Neural cell (in vitro differentiated cells): ENCODE data around the gene AFAP1L1.

Experiments used
- EP300 ChIP-seq: fragments of 450-650 bp; conservative IDR thresholded peaks from 2 replicates; pipeline ENCODE4 v1.6.1; 2014; ENCODE audit warnings: antibody characterized with exemption, mild to moderate bottlenecking, moderate library complexity; ENCODE audit not compliant: poor library complexity, severe bottlenecking
- POLR2AphosphoS5 ChIP-seq: IDR thresholded peaks from 2 replicates; pipeline ENCODE4 v1.6.1; 2012
- SMC3 ChIP-seq: fragments of 450-650 bp; conservative IDR thresholded peaks from 2 replicates; pipeline ENCODE4 v1.6.1; 2014; ENCODE audit warnings: antibody characterized with exemption, mild to moderate bottlenecking, moderate library complexity; ENCODE audit not compliant: poor library complexity
- TF ChIP-seq, protein P1 (sequence below): fragments of 450-650 bp; IDR thresholded peaks from 2 replicates; pipeline ENCODE4 v1.5.1; 2014; ENCODE audit warnings: antibody characterized with exemption, mild to moderate bottlenecking, moderate library complexity; ENCODE audit not compliant: poor library complexity, severe bottlenecking

DNA sequence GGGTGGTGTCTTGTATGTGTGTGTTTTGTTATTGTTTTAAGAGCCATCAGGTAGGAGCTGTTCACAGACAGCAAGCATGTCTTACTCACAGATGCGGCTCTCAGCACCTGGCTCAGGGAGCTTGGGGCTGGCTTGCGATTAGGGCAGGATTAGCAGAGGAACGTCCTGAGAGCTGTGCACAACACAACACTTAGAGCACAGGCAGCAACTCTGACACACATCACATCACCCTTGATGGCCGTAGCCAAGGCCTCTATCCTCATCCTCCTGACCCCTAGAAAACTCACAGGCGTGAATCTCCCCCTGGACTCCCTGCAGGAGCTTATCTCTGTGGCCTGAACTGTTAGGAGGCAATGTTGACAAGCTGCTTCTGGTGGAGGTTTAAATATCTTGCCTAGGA lies 114.5 kb downstream of the AFAP1L1 start:
- TF ChIP-seq SMC3 (no peak), EP300 (no peak), POLR2AphosphoS5 (no peak)
- TF ChIP-seq, protein P1, sequence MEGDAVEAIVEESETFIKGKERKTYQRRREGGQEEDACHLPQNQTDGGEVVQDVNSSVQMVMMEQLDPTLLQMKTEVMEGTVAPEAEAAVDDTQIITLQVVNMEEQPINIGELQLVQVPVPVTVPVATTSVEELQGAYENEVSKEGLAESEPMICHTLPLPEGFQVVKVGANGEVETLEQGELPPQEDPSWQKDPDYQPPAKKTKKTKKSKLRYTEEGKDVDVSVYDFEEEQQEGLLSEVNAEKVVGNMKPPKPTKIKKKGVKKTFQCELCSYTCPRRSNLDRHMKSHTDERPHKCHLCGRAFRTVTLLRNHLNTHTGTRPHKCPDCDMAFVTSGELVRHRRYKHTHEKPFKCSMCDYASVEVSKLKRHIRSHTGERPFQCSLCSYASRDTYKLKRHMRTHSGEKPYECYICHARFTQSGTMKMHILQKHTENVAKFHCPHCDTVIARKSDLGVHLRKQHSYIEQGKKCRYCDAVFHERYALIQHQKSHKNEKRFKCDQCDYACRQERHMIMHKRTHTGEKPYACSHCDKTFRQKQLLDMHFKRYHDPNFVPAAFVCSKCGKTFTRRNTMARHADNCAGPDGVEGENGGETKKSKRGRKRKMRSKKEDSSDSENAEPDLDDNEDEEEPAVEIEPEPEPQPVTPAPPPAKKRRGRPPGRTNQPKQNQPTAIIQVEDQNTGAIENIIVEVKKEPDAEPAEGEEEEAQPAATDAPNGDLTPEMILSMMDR = no peak
